Umbilical cord (tissue), 2 donors: ENCODE data around the gene SUB1. TPM values are rescaled to one million over a fixed set of nuclear protein-coding genes. Genes with fewer than 3 reads are reported as not detected.
"Not testable (repeated sequence)": the region's sequence is repeated elsewhere in the genome, so short reads cannot be mapped to it uniquely, and the experiment has no call there.

Experiments
- DNase-seq: peaks from one replicate; pipeline ENCODE4 v3.0.0-alpha.2; 2015; ENCODE audit warnings: low spot score
- total RNA-seq: library from RNA; depleted of rRNA; stranded (reverse); fragments of >200 nt; gene quantifications from one replicate; pipeline ENCODE4 v1.2.3, GENCODE V29; 2014; ENCODE audit warnings: low replicate concordance; ENCODE audit not compliant: insufficient read depth

Gene SUB1
- 170 TPM for total RNA-seq

- DNase-seq, result peak; percentile 95
Measured at GRCh38 chr5:32585446-32586275, at the start of gene SUB1. Gene SUB1 (plus strand): TSS chr5:32585557. CDS start chr5:32588513, 2,956 bp downstream.

- DNase-seq, result no peak
Measured at GRCh38 chr5:32536246-32536645, 49.1 kb upstream of the SUB1 start.

GRCh38 chr5:32537437-32538029, 47.8 kb upstream of the SUB1 start:
- DNase-seq, result peak; percentile 14

GRCh38 chr5:32538031-32538547, 47.3 kb upstream of the SUB1 start:
- no peak for DNase-seq

GRCh38 chr5:32539981-32540845, 45.1 kb upstream of the SUB1 start:
- DNase-seq, result no peak

GRCh38 chr5:32541241-32541640, 44.1 kb upstream of the SUB1 start:
- DNase-seq, result no peak

GRCh38 chr5:32542216-32543059, 42.9 kb upstream of the SUB1 start:
- no peak for DNase-seq

GRCh38 chr5:32543291-32543690, 42.1 kb upstream of the SUB1 start:
- DNase-seq, result no peak

GRCh38 chr5:32545102-32545800, 40.1 kb upstream of the SUB1 start:
- DNase-seq, result no peak

- DNase-seq, result no peak
Measured at GRCh38 chr5:32551194-32551593, 34.2 kb upstream of the SUB1 start.

GRCh38 chr5:32551865-32552264, 33.5 kb upstream of the SUB1 start:
- DNase-seq, result no peak

- not testable (repeated sequence) for DNase-seq
Measured at GRCh38 chr5:32552491-32552890, 32.9 kb upstream of the SUB1 start.

- no peak for DNase-seq
Measured at GRCh38 chr5:32552936-32553335, 32.4 kb upstream of the SUB1 start.

GRCh38 chr5:32554181-32554780, 31.1 kb upstream of the SUB1 start:
- DNase-seq, result not testable (repeated sequence)

GRCh38 chr5:32556543-32556942, 28.8 kb upstream of the SUB1 start:
- DNase-seq, result not testable (repeated sequence)

- peak; percentile 9 for DNase-seq
Measured at GRCh38 chr5:32559411-32559810, 25.9 kb upstream of the SUB1 start.

- peak; percentile 60 for DNase-seq
Measured at GRCh38 chr5:32559921-32560320, 25.4 kb upstream of the SUB1 start.

GRCh38 chr5:32562056-32562455, 23.3 kb upstream of the SUB1 start:
- DNase-seq, result no peak

- peak; percentile 79 for DNase-seq
Measured at GRCh38 chr5:32562843-32563242, 22.5 kb upstream of the SUB1 start.

GRCh38 chr5:32563614-32564013, 21.7 kb upstream of the SUB1 start:
- DNase-seq, result no peak
